Transverse colon (tissue), 4 donors: ENCODE results near the gene FOXI1. TPM values are rescaled to one million over a fixed set of nuclear protein-coding genes. Genes with fewer than 3 reads are reported as not detected.

ENCODE experiments used
- DNase-seq: peaks from one replicate; pipeline ENCODE4 v3.0.0-alpha.2; 2019
- H3K27ac ChIP-seq, 4 donors: fragments of 200-600 bp; sonication (generic); 2 replicates each; pipeline ENCODE4 v1.5.1; 2016 to 2018; ENCODE audit warnings: inconsistent platforms in 4 of 4
- H3K27me3 ChIP-seq: fragments of 200-600 bp; sonication (generic); 2 replicates; pipeline ENCODE4 v1.5.1; 2017; ENCODE audit warnings: inconsistent platforms
- H3K36me3 ChIP-seq, 4 donors: fragments of 200-600 bp; sonication (generic); 2 replicates each; pipeline ENCODE4 v1.5.1; 2017 to 2019; ENCODE audit warnings: inconsistent platforms in 4 of 4
- H3K4me1 ChIP-seq, 4 donors: fragments of 200-600 bp; sonication (generic); 2 replicates each; pipeline ENCODE4 v1.5.1; 2017 to 2020; ENCODE audit warnings: inconsistent platforms in 4 of 4
- H3K4me3 ChIP-seq, 4 donors: fragments of 200-600 bp; sonication (generic); 1 replicate in 1 of 4; 2 replicates in 3 of 4; pipeline versions ENCODE4 v1.5.1 to v1.6.1; 2017 to 2019; ENCODE audit warnings: inconsistent platforms in 4 of 4
- H3K9me3 ChIP-seq, 2 donors: fragments of 200-600 bp; sonication (generic); 2 replicates each; pipeline ENCODE4 v1.5.1; 2017 to 2019; ENCODE audit warnings: inconsistent platforms in 2 of 2
- CTCF ChIP-seq, 5 experiments: fragments of 200-600 bp in 3 of 5; fragments of 450-650 bp in 2 of 5; sonication (generic) in 3 of 5; IDR thresholded peaks; 1 replicate in 2 of 5; 2 replicates in 3 of 5; pipeline ENCODE4 v1.5.1; 2016 to 2017; ENCODE audit warnings: antibody characterized with exemption in 5 of 5, inconsistent platforms in 3 of 5, mild to moderate bottlenecking in 2 of 5, moderate library complexity in 1 of 5
- EP300 ChIP-seq: sonication (generic); formaldehyde crosslinking; IDR thresholded peaks from one replicate; pipeline ENCODE4 v1.6.1; 2017; ENCODE audit warnings: antibody characterized with exemption, low read depth
- POLR2A ChIP-seq: fragments of 450-650 bp; IDR thresholded peaks from one replicate; pipeline ENCODE4 v1.6.1; 2016; ENCODE audit warnings: antibody characterized with exemption, mild to moderate bottlenecking, moderate library complexity
- POLR2AphosphoS5 ChIP-seq, 3 donors: sonication (generic); formaldehyde crosslinking; IDR thresholded peaks; one replicate each; pipeline ENCODE4 v1.6.1; 2016; ENCODE audit warnings: antibody characterized with exemption in 3 of 3
- WGBS, 2 donors: methylation state at CpG; one replicate each; pipeline ENCODE4 v1.1.5; 2018; ENCODE audit warnings: low coverage in 1 of 2; 5-methylcytosine and 5-hydroxymethylcytosine counted together
- in situ Hi-C, 4 donors: fragments of 200-750 bp; cut with MboI; loops; one replicate each; pipeline versions ENCODE4 v1.15.0 to v1.15.1; 2017; ENCODE audit warnings: low sequenced_read_pairs in 3 of 4, low pct_ligation_motif_present in 1 of 4, low pct_unique_long_range_greater_than_20kb in 1 of 4
- intact Hi-C: fragments of 100-400 bp; cut with DNase I; formaldehyde crosslinking; loops from one replicate; pipeline ENCODE4 v1.15.1; 2023; ENCODE audit warnings: low total_unique reads
- total RNA-seq, 4 donors: library from RNA; depleted of rRNA; stranded (reverse); fragments of >200 nt; gene quantifications; one replicate each; pipeline ENCODE4 v1.1.0, GENCODE V29; 2016

The FOXI1 gene
- total RNA-seq, 4 donors from 2014 or later, result not detected

- H3K36me3 ChIP-seq, result no peaks in the 10 kb centered on the region
- no peak for DNase-seq
- WGBS, 2 donors, result 88 to 91% methylated on average over 2 of the region's 2 CpGs
- H3K9me3 ChIP-seq, result no peaks in the 10 kb centered on the region
- H3K4me1 ChIP-seq, result no peaks in the 10 kb centered on the region
- H3K27me3 ChIP-seq, result no peaks in the 10 kb centered on the region
- TF ChIP-seq POLR2AphosphoS5 (IDR thresholded peaks at IDR 0.05) (no peak), CTCF (IDR thresholded peaks at IDR 0.05) (no peak), EP300 (no peak), POLR2A (no peak)
- in situ Hi-C loops, result no loop called here
- H3K4me3 ChIP-seq, result no peak overlapping the region
- intact Hi-C loops, result no loop called here
- no peak overlapping the region for H3K27ac ChIP-seq
Observed at GRCh38 chr5:170071748-170072147, 33.9 kb upstream of the FOXI1 start.

DNA sequence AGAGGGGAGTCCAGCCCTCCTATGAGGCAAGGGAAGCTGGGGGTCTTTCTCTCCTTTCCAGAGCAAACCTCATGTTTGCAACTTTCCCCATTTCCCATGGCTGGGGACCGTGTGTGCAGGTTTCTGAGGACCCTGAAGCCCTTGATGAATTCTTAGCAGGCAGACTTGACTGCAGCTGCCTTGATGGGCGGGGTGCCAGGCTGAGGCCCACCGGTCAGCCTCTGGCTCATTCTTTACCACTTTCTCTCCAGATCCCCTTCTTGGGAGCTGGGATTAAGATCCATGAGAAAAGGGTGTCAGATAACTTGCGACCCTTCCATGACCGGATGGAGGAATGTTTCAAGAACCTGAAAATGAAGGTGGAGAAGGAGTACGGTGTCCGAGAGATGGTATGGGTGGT, 30.0 kb upstream of the FOXI1 start:
- no peaks in the 10 kb centered on the region for H3K9me3 ChIP-seq
- H3K36me3 ChIP-seq, result no peaks in the 10 kb centered on the region
- H3K4me1 ChIP-seq, result no peaks in the 10 kb centered on the region
- TF ChIP-seq EP300 (no peak), POLR2AphosphoS5 (IDR thresholded peaks at IDR 0.05) (no peak), CTCF (IDR thresholded peaks at IDR 0.05) (no peak), POLR2A (no peak)
- no peak for DNase-seq
- WGBS, 2 donors, result 87% methylated on average over 7 of the region's 7 CpGs; no CpG with 5 or more reads in 1 of the 2 donors
- intact Hi-C loops, result no loop called here
- H3K4me3 ChIP-seq, result no peak overlapping the region
- in situ Hi-C loops, result no loop called here
- H3K27me3 ChIP-seq, result no peaks in the 10 kb centered on the region
- H3K27ac ChIP-seq, result no peak overlapping the region

GRCh38 chr5:170076211-170076610, 29.5 kb upstream of the FOXI1 start:
- no peak overlapping the region for H3K27ac ChIP-seq
- no peaks in the 10 kb centered on the region for H3K27me3 ChIP-seq
- DNase-seq, result no peak
- no peaks in the 10 kb centered on the region for H3K4me1 ChIP-seq
- no peak overlapping the region for H3K4me3 ChIP-seq
- WGBS, 2 donors, result 100% methylated on average over 1 of the region's 1 CpG; no CpG with 5 or more reads in 1 of the 2 donors
- no peaks in the 10 kb centered on the region for H3K36me3 ChIP-seq
- intact Hi-C loops, result no loop called here
- no peak for TF ChIP-seq POLR2AphosphoS5 (IDR thresholded peaks at IDR 0.05)
- no peak for TF ChIP-seq POLR2A
- TF ChIP-seq EP300, result no peak
- TF ChIP-seq CTCF (IDR thresholded peaks at IDR 0.05), result no peak
- in situ Hi-C loops, result no loop called here
- H3K9me3 ChIP-seq, result no peaks in the 10 kb centered on the region

DNA sequence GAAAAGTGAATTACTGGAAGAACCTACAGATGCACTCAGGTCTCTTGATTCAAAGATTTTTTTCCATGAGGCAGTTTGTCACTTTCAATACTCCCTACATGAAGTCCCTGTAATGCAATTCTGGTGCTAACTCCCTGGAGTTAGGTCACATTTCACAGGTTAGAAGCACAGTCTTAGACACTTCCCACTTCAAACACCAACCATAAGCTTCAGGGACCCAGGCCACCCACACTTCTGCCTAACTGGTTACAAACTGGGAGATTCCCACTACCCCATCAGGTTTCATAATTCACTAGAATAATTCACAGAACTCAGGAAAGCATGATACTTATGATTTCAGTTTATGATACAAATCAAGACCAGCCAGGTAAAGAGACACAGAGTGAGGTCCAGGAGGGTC, 29.0 kb upstream of the FOXI1 start:
- no peak for DNase-seq
- Histone ChIP-seq H3K4me3 (no peak overlapping the region), H3K9me3 (no peaks in the 10 kb centered on the region), H3K27ac (no peak overlapping the region), H3K27me3 (no peaks in the 10 kb centered on the region), H3K36me3 (no peaks in the 10 kb centered on the region), H3K4me1 (no peaks in the 10 kb centered on the region)
- no peak for TF ChIP-seq POLR2A
- no peak for TF ChIP-seq EP300
- no peak for TF ChIP-seq POLR2AphosphoS5 (IDR thresholded peaks at IDR 0.05)
- TF ChIP-seq CTCF (IDR thresholded peaks at IDR 0.05), result no peak
- intact Hi-C loops, result no loop called here
- in situ Hi-C loops, result no loop called here
